ENCODE results near the gene EPS8L3.

Gene EPS8L3

GRCh38 chr1:109788695-109789521, 25.2 kb upstream of the EPS8L3 start:
- no peaks in the 10 kb centered on the region for H3K27me3 ChIP-seq
- H3K27ac ChIP-seq = peak overlapping the region; percentile 81
- no peaks in the 10 kb centered on the region for H3K9me3 ChIP-seq
- H3K4me3 ChIP-seq (ENCODE audit: low read depth in 1 of 2, low read length in 1 of 2) = peak overlapping the region in 1 of 2 experiments; percentile 15
- peak; percentile 32 for TF ChIP-seq CTCF (IDR thresholded peaks at IDR 0.05)
- peaks cover 63 to 69% of the 10 kb centered on the region in 2 experiments for H3K4me1 ChIP-seq (ENCODE audit: control insufficient read depth in 1 of 2, insufficient read depth in 1 of 2, low read depth in 1 of 2, low read length in 1 of 2)
- H3K36me3 ChIP-seq = no peaks in the 10 kb centered on the region

GRCh38 chr1:109787845-109788601, 24.3 kb upstream of the EPS8L3 start:
- Histone ChIP-seq H3K9me3 (no peaks in the 10 kb centered on the region), H3K4me1 (ENCODE audit: control insufficient read depth in 1 of 2, insufficient read depth in 1 of 2, low read depth in 1 of 2, low read length in 1 of 2) (peaks cover 54 to 60% of the 10 kb centered on the region in 2 experiments), H3K27ac (peak overlapping the region; percentile 81), H3K36me3 (no peaks in the 10 kb centered on the region), H3K27me3 (no peaks in the 10 kb centered on the region), H3K4me3 (ENCODE audit: low read depth in 1 of 2, low read length in 1 of 2) (no peak overlapping the region)
- TF ChIP-seq CTCF (IDR thresholded peaks at IDR 0.05) = no peak

GRCh38 chr1:109787211-109787844, 23.6 kb upstream of the EPS8L3 start:
- Histone ChIP-seq H3K27me3 (no peaks in the 10 kb centered on the region), H3K27ac (no peak overlapping the region), H3K4me1 (ENCODE audit: control insufficient read depth in 1 of 2, insufficient read depth in 1 of 2, low read depth in 1 of 2, low read length in 1 of 2) (peaks cover 47 to 53% of the 10 kb centered on the region in 2 experiments), H3K9me3 (no peaks in the 10 kb centered on the region), H3K4me3 (ENCODE audit: low read depth in 1 of 2, low read length in 1 of 2) (no peak overlapping the region), H3K36me3 (no peaks in the 10 kb centered on the region)
- no peak for TF ChIP-seq CTCF (IDR thresholded peaks at IDR 0.05)

GRCh38 chr1:109786531-109787021, 22.9 kb upstream of the EPS8L3 start:
- Histone ChIP-seq H3K4me1 (ENCODE audit: control insufficient read depth in 1 of 2, insufficient read depth in 1 of 2, low read depth in 1 of 2, low read length in 1 of 2) (peaks cover 40 to 45% of the 10 kb centered on the region in 2 experiments), H3K9me3 (no peaks in the 10 kb centered on the region), H3K27ac (no peak overlapping the region), H3K36me3 (no peaks in the 10 kb centered on the region), H3K27me3 (no peaks in the 10 kb centered on the region), H3K4me3 (ENCODE audit: low read depth in 1 of 2, low read length in 1 of 2) (no peak overlapping the region)
- TF ChIP-seq CTCF (IDR thresholded peaks at IDR 0.05) = no peak

GRCh38 chr1:109786112-109786480, 22.4 kb upstream of the EPS8L3 start:
- Histone ChIP-seq H3K4me3 (ENCODE audit: low read depth in 1 of 2, low read length in 1 of 2) (no peak overlapping the region), H3K27me3 (no peaks in the 10 kb centered on the region), H3K27ac (no peak overlapping the region), H3K4me1 (ENCODE audit: control insufficient read depth in 1 of 2, insufficient read depth in 1 of 2, low read depth in 1 of 2, low read length in 1 of 2) (peaks cover 35 to 41% of the 10 kb centered on the region in 2 experiments), H3K9me3 (no peaks in the 10 kb centered on the region), H3K36me3 (no peaks in the 10 kb centered on the region)
- TF ChIP-seq CTCF (IDR thresholded peaks at IDR 0.05) = no peak
